Pancreas (tissue), 10 donors: ENCODE data around the gene JMJD4. TPM values are rescaled to one million over a fixed set of nuclear protein-coding genes. Genes with fewer than 3 reads are reported as not detected.
"Not testable (repeated sequence)": the region's sequence is repeated elsewhere in the genome, so short reads cannot be mapped to it uniquely, and the experiment has no call there.

Experiments used
- ATAC-seq, 4 donors: fragments of 200-7000 bp; cut with Tn5 transposase; one replicate each; pipeline versions ENCODE4 v1.8.0 to v1.9.1; 2020; ENCODE audit warnings: mild to moderate bottlenecking in 4 of 4, moderate library complexity in 4 of 4
- DNase-seq, 6 donors: peaks; one replicate each; pipeline ENCODE4 v3.0.0-alpha.2; 2020
- FAIRE-seq: peaks from 2 replicates; lab custom pipeline; 2012; peaks lifted over from hg19 to GRCh38; lab: Jason Lieb, UNC
- H3K27ac ChIP-seq, 4 donors: fragments of 200-600 bp; sonication (generic); 1 replicate in 3 of 4; 2 replicates in 1 of 4; pipeline versions ENCODE4 v1.5.0 to v1.8.0; 2020
- H3K27me3 ChIP-seq, 4 donors: fragments of 200-600 bp; one replicate each; pipeline ENCODE4 v1.8.0; 2021
- H3K36me3 ChIP-seq, 3 donors: fragments of 200-600 bp; sonication (generic) in 1 of 3; one replicate each; pipeline versions ENCODE4 v1.5.0 to v1.8.0; 2020 to 2021
- H3K4me1 ChIP-seq, 3 donors: fragments of 200-600 bp; one replicate each; pipeline ENCODE4 v1.8.0; 2021
- H3K4me3 ChIP-seq, 4 donors: fragments of 200-600 bp; sonication (generic) in 2 of 4; one replicate each; pipeline versions ENCODE4 v1.5.0 to v1.8.0; 2020 to 2021
- H3K9me3 ChIP-seq, 4 donors: fragments of 200-600 bp; one replicate each; pipeline ENCODE4 v1.8.0; 2021
- CTCF ChIP-seq, 4 donors: fragments of 200-600 bp; sonication (generic) in 3 of 4; IDR thresholded peaks; one replicate each; pipeline versions ENCODE4 v1.5.0 to v1.8.0; 2021; ENCODE audit warnings: antibody characterized with exemption in 4 of 4
- WGBS, 2 donors: extraction: QIAGEN DNeasy Blood & Tissue Kit; methylation state at CpG; one replicate each; pipeline ENCODE4 v1.1.7; 2013; 5-methylcytosine and 5-hydroxymethylcytosine counted together
- intact Hi-C, 3 donors: fragments of 100-400 bp; cut with DNase I; formaldehyde crosslinking; loops; one replicate each; pipeline versions ENCODE4 v1.11.1 to v1.14.2; 2022
- polyA plus RNA-seq, 2 donors: library from polyadenylated mRNA; stranded (reverse); fragments of 200-250 nt; gene quantifications; one replicate each; pipeline ENCODE4 v1.2.3, GENCODE V29; 2013
- total RNA-seq, 6 donors: library from RNA; stranded (reverse); fragmentation: NEBNext Ultra II Directional in 4 of 6; extraction: Animal tissue kit (Norgen Biotek cat#: 25700) in 4 of 6; gene quantifications; one replicate each; pipeline versions ENCODE4 v1.2.1 to v1.2.4, GENCODE V29; 2021 to 2023
- donor health status: healthy with polysubstance abuse.
- donor health status: DM: no; HTN: no; CAD: no; lungs with moderate emphysema.
- donor health status: DM: no; HTN: no; CAD: no.
- donor health status: control.
- donor health status: control.
- donor health status: Bipolar disorder and iron deficiency.
- donor health status: DM: yes; HTN: yes; CAD: no.
- donor health status: DM: no; HTN: no; CAD: no.
- donor health status: DM: no; HTN: no; CAD: no.
- donor health status: DM: yes; HTN: yes; CAD: no.

Gene JMJD4
- total and polyA plus RNA-seq, 8 donors: 4.8 to 14.8 (median 9.6) TPM

DNA sequence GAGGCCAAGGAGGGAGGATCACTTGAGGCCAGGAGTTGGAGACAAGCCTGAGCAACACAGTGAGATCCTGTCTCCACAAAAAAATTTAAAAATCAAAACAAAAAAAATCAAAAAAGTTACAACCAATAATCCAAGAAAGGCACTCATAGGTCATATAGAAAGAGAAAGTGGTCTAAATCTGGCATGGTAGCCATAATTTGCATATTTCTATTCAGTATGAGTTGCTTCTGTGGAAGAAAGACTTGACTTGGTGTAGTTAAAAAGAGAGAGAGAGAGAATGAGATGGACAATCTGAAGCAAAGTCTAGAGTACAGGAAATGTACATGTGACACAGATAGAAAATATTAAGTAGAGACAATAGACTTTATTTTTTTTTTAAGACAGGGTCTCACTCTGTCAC lies 22.5 kb downstream of the JMJD4 start:
- Histone ChIP-seq H3K27ac (no peak overlapping the region), H3K9me3 (no peaks in the 10 kb centered on the region), H3K4me3 (no peak overlapping the region), H3K36me3 (no peaks in the 10 kb centered on the region), H3K27me3 (no peaks in the 10 kb centered on the region), H3K4me1 (no peaks in the 10 kb centered on the region)
- TF ChIP-seq CTCF (IDR thresholded peaks at IDR 0.05): no peak
- ATAC-seq (no peak), DNase-seq (no peak), FAIRE-seq (no peak)
- intact Hi-C loops: no loop called here

- H3K27ac ChIP-seq, FAIRE-seq, H3K36me3 ChIP-seq, H3K27me3 ChIP-seq, H3K9me3 ChIP-seq, intact Hi-C loops, ATAC-seq, H3K4me3 ChIP-seq, H3K4me1 ChIP-seq: not testable (repeated sequence)
- 90 to 97% methylated on average over 15 to 23 of the region's 24 CpGs for WGBS, 2 donors
- peak in 1 of 6 donors; percentile 44 for DNase-seq
These were observed 24.6 kb downstream of the JMJD4 start for GRCh38 chr1:227710474-227710873.

GRCh38 chr1:227709451-227709850 lies 25.7 kb downstream of the JMJD4 start:
- Histone ChIP-seq H3K27me3 (no peaks in the 10 kb centered on the region), H3K36me3 (no peaks in the 10 kb centered on the region), H3K9me3 (no peaks in the 10 kb centered on the region), H3K27ac (no peak overlapping the region), H3K4me1 (no peaks in the 10 kb centered on the region), H3K4me3 (no peak overlapping the region)
- FAIRE-seq (no peak), ATAC-seq (no peak), DNase-seq (no peak)
- intact Hi-C loops: no loop called here
- 45 to 67% methylated on average over 1 of the region's 1 CpG for WGBS, 2 donors
- no peak for TF ChIP-seq CTCF (IDR thresholded peaks at IDR 0.05)

GRCh38 chr1:227707846-227708245 lies 27.3 kb downstream of the JMJD4 start:
- no peaks in the 10 kb centered on the region for H3K36me3 ChIP-seq
- intact Hi-C loops: no loop called here
- 30 to 40% methylated on average over 1 of the region's 1 CpG for WGBS, 2 donors
- ATAC-seq (no peak), DNase-seq (no peak), FAIRE-seq (no peak)
- H3K27me3 ChIP-seq: no peaks in the 10 kb centered on the region
- no peak overlapping the region for H3K27ac ChIP-seq
- no peaks in the 10 kb centered on the region for H3K9me3 ChIP-seq
- no peaks in the 10 kb centered on the region for H3K4me1 ChIP-seq
- H3K4me3 ChIP-seq: no peak overlapping the region
- no peak for TF ChIP-seq CTCF (IDR thresholded peaks at IDR 0.05)

DNA sequence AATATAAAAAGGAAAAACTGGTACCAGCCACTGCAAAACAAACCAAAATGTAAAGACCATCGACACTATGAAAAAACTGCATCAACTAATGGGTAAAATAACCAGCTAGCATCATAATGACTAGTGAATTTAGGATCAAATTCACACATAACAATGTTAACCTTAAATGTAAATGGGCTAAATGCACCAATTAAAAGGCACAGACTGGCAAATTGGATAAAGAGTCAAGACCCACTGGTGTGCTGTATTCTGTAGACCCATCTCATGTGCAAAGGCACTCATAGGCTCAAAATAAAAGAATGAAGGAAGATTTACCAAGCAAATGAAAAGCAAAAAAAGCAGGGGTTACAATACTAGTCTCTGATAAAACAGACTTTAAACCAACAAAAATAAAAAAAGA lies 33.5 kb downstream of the JMJD4 start:
- H3K4me1 ChIP-seq, H3K36me3 ChIP-seq, H3K27ac ChIP-seq, H3K4me3 ChIP-seq, ATAC-seq, intact Hi-C loops, H3K9me3 ChIP-seq, DNase-seq, FAIRE-seq, H3K27me3 ChIP-seq: not testable (repeated sequence)
- 80 to 84% methylated on average over 1 of the region's 1 CpG for WGBS, 2 donors

- no peak for ATAC-seq
- intact Hi-C loops: no loop called here
- no peak for FAIRE-seq
- DNase-seq: no peak
- WGBS, 2 donors: 71 to 72% methylated on average over 3 of the region's 3 CpGs
- H3K27ac ChIP-seq: no peak overlapping the region
- H3K27me3 ChIP-seq: no peaks in the 10 kb centered on the region
- peaks cover 0 to 7% (median 0%) of the 10 kb centered on the region in 4 donors for H3K9me3 ChIP-seq
- no peaks in the 10 kb centered on the region for H3K36me3 ChIP-seq
- no peak overlapping the region for H3K4me3 ChIP-seq
- H3K4me1 ChIP-seq: no peaks in the 10 kb centered on the region
- no peak for TF ChIP-seq CTCF (IDR thresholded peaks at IDR 0.05)
These were observed 37.7 kb downstream of the JMJD4 start for GRCh38 chr1:227697321-227697864.
